Measurements from ENCODE around the gene AKAP13. TPM values are rescaled to one million over a fixed set of nuclear protein-coding genes. Genes with fewer than 3 reads are reported as not detected.

AKAP13 gene
- total and polyA plus RNA-seq, 2 of the 8 experiments (the other 6 are each of a cell fraction or from before 2014, with no cell fraction given): 14.0 to 46.2 TPM

DNA sequence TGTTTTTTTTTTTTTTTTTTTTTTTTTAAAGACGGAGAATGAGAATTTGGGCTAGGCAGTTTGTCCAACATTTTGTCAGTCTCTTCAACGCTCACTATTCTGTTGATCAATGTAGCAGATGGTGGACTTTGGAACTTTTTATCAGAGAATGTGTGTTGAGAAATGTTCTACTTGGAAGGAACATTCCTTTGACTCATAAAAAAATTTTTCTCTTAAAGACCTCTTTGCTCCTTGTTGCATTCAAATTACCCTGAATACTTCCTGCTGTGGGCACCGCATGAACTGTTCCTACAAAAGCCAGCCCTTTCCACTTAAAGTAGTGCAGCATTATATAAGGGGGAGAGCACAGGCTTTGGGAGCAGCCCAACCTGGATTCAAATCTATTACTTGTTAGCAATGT is 182.9 kb downstream of the AKAP13 start:
- H2AFZ ChIP-seq (ENCODE audit: low read length): no peak overlapping the region
- H3K9ac ChIP-seq (replicated peaks in 1 of 4; ENCODE audit: extremely low read depth in 1 of 4, low read depth in 3 of 4, low read length in 3 of 4): no peak overlapping the region
- H4K20me1 ChIP-seq (replicated peaks in 1 of 2; ENCODE audit: control insufficient read depth in 1 of 2, insufficient read depth in 2 of 2, low read length in 2 of 2): peaks cover 0 to 1% of the 10 kb centered on the region in 2 experiments
- no peaks in the 10 kb centered on the region for H3K9me3 ChIP-seq (ENCODE audit: insufficient read depth in 2 of 2, low read depth in 1 of 2, low read length in 1 of 2)
- 61% methylated on average over 3 of the region's 3 CpGs; no CpG with 5 or more reads in 1 of the 2 experiments for WGBS, 2 experiments (ENCODE audit: extremely low coverage in 1 of 2, insufficient coverage in 1 of 2, insufficient read length in 1 of 2, insufficient replicate concordance in 2 of 2, low coverage in 1 of 2, low lambda C conversion rate in 2 of 2, missing lambda C conversion rate in 1 of 2)
- no peak for DNase-seq (ENCODE audit: low read depth in 1 of 2, low spot score in 2 of 2)
- no peak for FAIRE-seq
- no peak overlapping the region for H2BK15ac ChIP-seq (ENCODE audit: low read length)
- H2BK120ac ChIP-seq (replicated peaks; ENCODE audit: low read depth, low read length): no peak overlapping the region
- no peak overlapping the region for H2BK20ac ChIP-seq (ENCODE audit: low read length)
- TF ChIP-seq TBP (IDR thresholded peaks at IDR 0.05; ENCODE audit: low read depth, low read length) (no peak), RNF2 (IDR thresholded peaks at IDR 0.05; ENCODE audit: borderline replicate concordance, low read depth, low read length, missing control alignments, poor library complexity, severe bottlenecking) (no peak), GTF2F1 (IDR thresholded peaks at IDR 0.05; ENCODE audit: borderline replicate concordance, low read depth, low read length) (no peak), POU5F1 (IDR thresholded peaks at IDR 0.05; ENCODE audit: low read depth, low read length) (no peak), PHF8 (conservative IDR thresholded peaks at IDR 0.05; ENCODE audit: low read depth, low read length) (no peak), EP300 (IDR thresholded peaks at IDR 0.05; ENCODE audit: borderline replicate concordance in 1 of 2, low read depth in 2 of 2, low read length in 2 of 2) (no peak), KDM4A (IDR thresholded peaks at IDR 0.05; ENCODE audit: low read depth, low read length, severe bottlenecking) (no peak), HDAC2 (IDR thresholded peaks at IDR 0.05; ENCODE audit: borderline replicate concordance in 1 of 2, low read depth in 2 of 2, low read length in 2 of 2) (no peak), CTBP2 (IDR thresholded peaks at IDR 0.05; ENCODE audit: borderline replicate concordance, insufficient read depth, insufficient read length, low read length) (no peak), JUN (IDR thresholded peaks at IDR 0.05; ENCODE audit: low read depth, low read length) (no peak), RXRA (IDR thresholded peaks at IDR 0.05; ENCODE audit: insufficient read depth, low read depth, low read length) (no peak), GABPA (IDR thresholded peaks at IDR 0.05; ENCODE audit: borderline replicate concordance, insufficient read depth, low read length) (no peak), KDM5A (IDR thresholded peaks at IDR 0.05; ENCODE audit: low read length) (no peak)
- no peak overlapping the region for H3K4ac ChIP-seq (replicated peaks; ENCODE audit: insufficient read length, low read depth, low read length)
- ChIA-PET POLR2A (ENCODE audit: partially characterized antibody) (no interaction called here), CTCF (ENCODE audit: partially characterized antibody) (no interaction called here)
- H2BK5ac ChIP-seq (ENCODE audit: low read depth, low read length): no peak overlapping the region
- no peak overlapping the region for H4K91ac ChIP-seq (replicated peaks; ENCODE audit: insufficient read length, low read length)
- no peaks in the 10 kb centered on the region for H3K79me2 ChIP-seq (ENCODE audit: control insufficient read depth in 1 of 2, insufficient read depth in 2 of 2, low read length in 2 of 2)
- H3K79me1 ChIP-seq (ENCODE audit: low read depth, low read length): no peaks in the 10 kb centered on the region
- H2BK12ac ChIP-seq (ENCODE audit: low read depth, low read length): no peak overlapping the region
- H2AK5ac ChIP-seq (ENCODE audit: low read depth, low read length): no peak overlapping the region
- H3K18ac ChIP-seq (ENCODE audit: extremely low read depth, low read length): no peak overlapping the region
- no peak overlapping the region for H3K23ac ChIP-seq (ENCODE audit: insufficient read length)
- peaks cover 0 to 9% (median 2%) of the 10 kb centered on the region in 4 experiments; a peak in 2 of 7 replicates for H3K4me1 ChIP-seq (replicated peaks in 1 of 4; ENCODE audit: control insufficient read depth in 3 of 4, insufficient read depth in 4 of 4, low read length in 3 of 4)
- no peak overlapping the region for H3K14ac ChIP-seq (ENCODE audit: insufficient read length)
- H3K27me3 ChIP-seq (replicated peaks in 1 of 4; ENCODE audit: control insufficient read depth in 3 of 4, extremely low read depth in 1 of 4, insufficient read depth in 3 of 4, low read length in 3 of 4): no peaks in the 10 kb centered on the region
- no peak overlapping the region for H4K8ac ChIP-seq (ENCODE audit: extremely low read depth, insufficient read depth, low read length)
- H3K23me2 ChIP-seq (ENCODE audit: low read depth, low read length): no peaks in the 10 kb centered on the region
- no peak overlapping the region for H3K56ac ChIP-seq (replicated peaks; ENCODE audit: insufficient read length, low read depth, low read length)
- no peak overlapping the region for H3K4me3 ChIP-seq (ENCODE audit: extremely low read depth in 1 of 4, insufficient read depth in 2 of 4, low read depth in 3 of 4, low read length in 4 of 4)
- H3K4me2 ChIP-seq (ENCODE audit: insufficient read depth in 1 of 2, low read depth in 2 of 2, low read length in 2 of 2): no peak overlapping the region
- no peak overlapping the region for H4K5ac ChIP-seq (ENCODE audit: insufficient read length, low read depth, low read length)
- H3K36me3 ChIP-seq (ENCODE audit: control insufficient read depth in 2 of 4, insufficient read depth in 4 of 4, low read length in 3 of 4): no peaks in the 10 kb centered on the region
- no peak overlapping the region for H3K27ac ChIP-seq (ENCODE audit: low read depth, low read length)

Measured in H1 (cell line).